ENCODE data around the gene GRIN2A.

Gene GRIN2A

DNA sequence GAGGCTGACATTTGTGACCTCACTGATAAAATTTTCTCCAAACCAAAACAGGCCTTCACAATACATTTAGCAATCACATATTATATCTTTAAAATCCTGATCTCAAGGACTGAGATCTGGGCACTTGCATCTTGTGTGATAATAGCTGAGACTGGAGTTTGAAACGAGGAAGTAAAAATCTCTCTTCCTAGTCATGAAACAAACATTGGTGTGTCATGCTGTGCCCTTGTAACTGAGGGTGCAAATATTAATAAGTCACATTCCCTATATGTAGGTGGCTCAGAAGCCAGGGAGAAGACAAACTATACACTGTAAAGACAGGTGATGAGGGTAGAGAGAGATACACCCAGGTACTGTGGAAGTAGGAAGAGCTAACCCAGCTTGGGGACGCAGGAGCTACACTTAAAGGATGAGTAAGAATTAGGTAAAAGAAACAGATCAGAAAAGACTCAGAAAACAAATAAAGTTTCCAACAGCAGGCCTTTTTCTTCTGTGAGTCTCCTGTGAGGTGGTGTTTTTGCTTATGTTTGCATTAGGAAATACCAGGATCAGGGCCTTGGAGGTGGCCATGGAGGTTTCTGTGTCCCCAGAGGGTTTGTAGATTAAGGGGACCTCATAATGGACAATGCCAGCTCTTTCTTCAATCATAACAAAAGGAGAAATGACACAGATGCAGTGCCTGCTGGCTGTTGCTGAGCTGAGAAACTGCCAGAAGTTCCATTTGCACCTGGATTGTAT, 335.7 kb downstream of the GRIN2A start:
- DNase-seq, result no peak

DNA sequence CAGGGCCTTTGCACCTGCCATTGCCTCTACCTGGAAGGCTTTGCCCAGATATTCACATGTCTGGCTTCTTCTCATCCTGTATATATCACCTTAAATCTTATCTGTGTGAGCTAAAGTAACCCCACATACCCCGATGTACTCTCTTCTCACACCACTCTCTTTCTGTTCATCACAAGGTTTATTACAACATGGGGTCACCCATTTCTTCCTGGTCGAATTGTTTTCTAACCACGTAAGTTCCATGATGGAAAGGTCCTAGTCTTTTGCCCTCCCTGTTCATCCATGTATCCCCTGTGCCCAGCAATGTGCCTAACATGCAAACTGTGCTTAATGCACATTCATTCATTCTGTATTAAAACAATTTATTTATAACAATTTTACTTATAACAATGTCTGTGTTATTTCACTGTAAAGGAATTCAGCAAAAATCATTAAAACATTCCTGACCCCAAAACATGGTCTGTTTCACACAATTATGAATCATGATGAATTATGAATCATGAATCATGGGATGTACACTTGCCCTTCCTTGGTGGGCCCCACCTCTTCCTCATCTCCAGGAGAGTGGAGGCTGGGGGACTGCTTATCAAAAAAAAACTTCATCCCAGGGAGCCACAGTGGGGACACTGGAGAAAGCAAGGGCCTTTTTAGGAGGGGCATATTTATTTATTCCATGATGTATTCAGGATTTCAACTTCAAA, 336.4 kb downstream of the GRIN2A start:
- no peak for DNase-seq

DNA sequence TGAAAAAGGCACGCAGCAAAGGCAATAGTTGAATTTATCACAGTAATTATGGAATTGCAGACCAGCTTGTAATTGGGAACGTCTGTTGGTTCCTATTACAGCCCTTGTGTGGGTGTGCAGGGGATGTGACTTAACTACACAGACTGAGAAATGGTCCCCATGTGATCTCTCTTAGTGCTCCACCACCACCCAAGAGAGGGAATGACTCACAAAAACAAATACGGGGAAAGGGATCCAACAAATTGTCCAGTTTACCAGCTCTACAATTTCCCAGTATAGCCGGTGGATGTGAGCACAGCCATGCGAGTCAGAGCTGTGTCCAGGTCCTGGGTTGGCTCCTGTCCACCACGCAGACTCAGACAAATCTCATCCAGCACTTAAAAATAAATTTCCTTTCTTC, 337.9 kb downstream of the GRIN2A start:
- DNase-seq, result no peak

DNA sequence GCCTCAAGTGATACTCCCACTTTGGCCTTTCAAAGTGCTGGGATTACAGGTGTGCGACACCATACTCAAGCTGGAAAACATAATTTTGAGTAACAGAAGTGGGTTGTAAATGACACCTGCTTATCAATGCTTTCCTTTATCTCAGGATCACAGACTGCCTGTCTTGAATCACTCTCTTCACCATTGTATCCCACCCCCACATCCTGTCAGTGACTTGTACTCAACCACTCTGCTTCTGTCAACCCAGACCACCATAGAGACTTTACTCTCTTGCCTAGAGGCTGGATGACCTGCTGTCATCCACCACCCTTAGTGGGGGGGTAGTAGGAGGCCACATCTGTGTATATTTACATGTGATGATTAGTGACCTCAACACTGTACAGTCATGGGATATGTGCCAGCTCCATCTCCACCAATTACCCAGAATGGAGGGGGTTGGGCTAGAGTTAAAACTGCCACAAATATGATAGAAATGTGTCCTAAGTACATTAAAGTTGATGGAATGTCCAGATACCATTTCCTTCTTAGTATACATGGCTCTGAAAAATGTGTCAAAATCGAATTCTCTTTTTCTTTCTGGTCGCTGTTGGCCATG, 338.7 kb downstream of the GRIN2A start:
- no peak for DNase-seq

DNA sequence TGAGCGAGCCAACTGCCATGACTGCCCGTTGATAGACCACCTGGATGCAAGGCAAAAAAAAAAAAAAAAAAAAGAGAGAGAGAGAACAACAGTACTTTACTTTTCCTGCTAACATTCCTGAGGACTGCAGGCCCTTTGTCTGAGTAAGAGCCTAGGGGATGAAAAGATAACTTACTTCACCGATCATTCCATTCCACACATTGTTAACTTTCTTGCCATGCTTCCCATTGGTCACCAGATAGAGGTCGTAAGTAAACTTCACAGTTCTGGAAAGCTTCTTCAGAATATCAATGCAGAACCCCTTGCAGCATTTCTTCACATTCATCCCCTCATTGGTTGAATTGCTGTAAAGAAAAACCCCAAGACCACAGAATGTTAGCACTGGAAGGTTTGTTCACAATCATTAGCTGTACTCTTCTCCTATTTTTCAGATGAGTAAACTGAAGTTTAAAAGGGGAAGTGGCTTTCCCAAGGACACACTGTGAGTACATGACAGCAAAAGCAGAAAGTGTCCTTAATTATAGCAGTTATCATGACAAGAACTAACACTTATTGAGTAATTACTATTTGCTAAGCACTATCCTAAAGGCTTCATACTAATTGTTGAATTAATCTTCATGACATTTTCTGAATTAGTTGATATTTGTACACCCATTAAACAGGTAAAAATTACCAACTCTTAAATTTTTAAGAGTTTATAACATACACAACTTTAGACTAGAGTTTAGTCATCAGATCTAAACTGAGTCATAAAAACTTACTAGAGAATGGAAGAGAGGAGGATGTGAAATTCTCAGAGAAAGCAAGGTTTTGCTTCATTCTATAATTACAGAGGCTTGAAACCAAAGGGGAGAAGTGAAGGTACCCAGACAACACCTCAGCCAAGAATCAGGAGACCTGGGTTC, 341.2 kb downstream of the GRIN2A start:
- DNase-seq, result no peak

DNA sequence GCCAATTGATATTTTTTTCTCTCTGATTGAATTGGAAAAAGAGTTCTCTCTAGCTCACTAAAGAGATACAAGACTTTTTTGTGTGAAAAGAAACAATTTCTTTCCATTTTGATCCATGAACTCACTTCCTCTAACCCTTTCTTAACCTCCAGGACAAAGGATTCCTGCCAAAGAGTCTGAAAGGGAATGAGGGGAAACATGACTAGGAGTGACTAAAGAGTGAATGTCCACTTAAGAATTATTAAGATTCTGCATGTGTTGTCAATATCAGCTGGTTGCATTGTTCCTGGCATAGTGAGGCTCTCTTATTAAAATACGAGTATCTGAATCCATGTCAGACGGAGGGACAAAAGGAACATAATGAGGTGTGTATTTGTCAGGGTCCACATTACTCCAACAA, 344.7 kb downstream of the GRIN2A start:
- no peak for DNase-seq

DNA sequence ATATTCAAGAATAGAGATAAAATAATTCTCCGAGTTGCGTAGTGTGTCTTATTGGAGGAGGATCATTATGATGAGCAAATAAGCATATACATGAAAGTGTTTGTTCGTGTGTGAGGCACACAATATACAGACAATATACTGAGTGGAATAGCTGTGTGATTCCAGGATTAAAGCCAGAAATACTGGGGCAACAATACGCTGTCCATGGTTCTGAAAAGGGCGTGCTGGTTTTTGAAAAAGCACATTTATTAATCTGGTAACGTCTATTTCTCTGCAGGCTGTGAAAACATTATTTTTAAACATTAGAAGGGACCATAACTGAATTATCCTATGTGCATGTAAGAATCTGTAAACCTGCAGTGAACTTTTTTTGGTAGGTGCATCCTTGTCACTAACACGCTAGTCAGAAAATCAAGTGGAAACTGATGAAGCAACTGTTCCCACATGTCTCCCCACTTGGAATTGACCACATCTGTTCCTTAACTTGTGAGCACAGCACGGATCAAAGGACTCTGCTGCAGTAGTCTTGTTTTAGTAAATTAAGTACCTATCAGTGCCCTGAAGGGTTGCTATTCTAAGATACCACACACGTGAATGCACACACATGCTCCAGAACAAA, 346.0 kb downstream of the GRIN2A start:
- DNase-seq, result no peak

DNA sequence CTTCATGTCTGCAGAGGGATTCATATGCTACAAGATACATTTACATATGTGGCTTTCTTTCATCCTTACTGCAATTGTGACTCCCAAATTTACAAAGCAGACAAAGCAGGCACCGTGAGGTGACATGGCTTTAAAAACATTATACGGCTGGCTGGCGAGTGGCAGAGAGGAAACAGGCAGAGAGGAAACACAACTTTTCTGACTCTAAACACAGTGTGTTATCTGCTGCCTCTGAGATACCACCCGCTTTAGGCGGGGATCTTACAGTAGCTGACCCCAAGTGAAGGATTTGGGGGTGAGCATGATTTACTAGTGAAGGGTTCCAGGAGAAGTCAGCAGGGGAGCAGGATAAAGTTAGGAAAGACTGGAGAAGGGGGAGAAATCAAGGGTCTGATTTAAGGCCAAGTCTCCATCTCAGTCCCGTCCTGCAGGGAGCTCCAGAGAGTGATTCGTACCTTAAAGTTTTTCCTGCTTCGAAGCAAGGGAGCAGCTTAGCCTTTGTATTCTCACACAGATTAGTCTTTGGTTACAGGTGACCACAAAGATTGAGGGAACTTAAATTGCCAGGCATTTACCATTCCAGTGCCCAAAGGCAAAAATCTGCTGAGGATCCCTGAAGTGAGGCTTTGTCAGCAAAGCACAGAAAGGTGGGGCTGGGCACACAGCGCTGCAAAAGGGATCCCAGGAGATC, 355.0 kb downstream of the GRIN2A start:
- DNase-seq, result no peak

DNA sequence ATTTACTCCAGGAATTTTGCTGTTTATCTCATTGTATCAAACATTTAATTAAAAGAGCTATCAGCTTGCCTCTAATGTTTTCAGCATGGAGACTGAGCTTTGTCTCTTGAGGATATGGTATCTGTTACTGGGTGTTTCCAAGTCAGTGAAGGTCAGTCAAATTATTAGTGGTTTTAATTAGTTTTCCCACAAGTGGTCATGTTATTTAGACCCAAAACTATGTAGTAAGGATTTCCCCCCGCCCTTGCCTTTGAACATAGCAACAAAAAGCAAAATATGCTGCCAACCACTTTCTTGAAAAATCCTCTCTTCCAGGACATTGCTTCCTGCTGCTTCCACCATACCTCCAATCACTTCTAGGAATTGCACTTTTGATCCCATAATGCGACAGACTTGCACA, 355.6 kb downstream of the GRIN2A start:
- no peak for DNase-seq

DNA sequence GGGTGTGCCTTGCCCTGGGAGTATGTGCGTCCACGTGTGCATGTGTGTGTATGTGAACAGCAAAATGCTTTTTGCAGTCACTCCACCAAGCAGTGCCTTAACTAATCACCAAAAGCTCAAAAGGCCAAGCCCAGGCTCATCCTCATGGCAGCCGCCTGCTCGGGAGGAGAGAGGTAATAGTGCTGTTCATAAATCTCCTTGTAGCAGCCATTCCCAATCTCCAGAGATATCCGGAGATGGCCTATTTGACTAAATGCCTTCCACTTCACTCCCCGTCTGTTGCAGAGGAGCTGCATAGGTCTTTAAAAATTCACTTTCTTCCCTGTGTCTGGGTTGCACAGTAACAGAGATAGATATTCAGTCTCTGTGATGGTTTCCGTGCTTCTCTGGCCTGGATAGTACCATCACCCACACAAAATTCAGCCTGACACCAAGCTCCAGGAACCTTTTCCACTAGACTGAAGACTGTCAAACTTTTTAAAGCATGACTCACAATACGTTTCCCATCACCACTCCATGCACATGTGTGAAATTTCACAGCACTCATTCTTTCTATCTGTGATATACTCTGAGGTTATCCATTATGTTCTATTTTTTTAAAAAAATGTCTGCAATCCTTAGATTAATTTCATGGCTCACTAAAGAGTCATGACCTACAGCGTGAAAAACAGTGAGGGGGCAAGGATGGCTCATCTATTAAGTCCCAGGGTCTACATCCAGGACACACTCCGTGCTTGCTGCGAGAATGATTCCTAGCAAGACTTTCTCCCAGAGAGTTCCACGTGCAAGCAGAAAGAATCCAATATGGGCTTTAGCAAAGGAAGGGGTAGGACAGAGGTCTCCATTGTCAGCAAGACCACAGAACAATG, 357.8 kb downstream of the GRIN2A start:
- no peak for DNase-seq

DNA sequence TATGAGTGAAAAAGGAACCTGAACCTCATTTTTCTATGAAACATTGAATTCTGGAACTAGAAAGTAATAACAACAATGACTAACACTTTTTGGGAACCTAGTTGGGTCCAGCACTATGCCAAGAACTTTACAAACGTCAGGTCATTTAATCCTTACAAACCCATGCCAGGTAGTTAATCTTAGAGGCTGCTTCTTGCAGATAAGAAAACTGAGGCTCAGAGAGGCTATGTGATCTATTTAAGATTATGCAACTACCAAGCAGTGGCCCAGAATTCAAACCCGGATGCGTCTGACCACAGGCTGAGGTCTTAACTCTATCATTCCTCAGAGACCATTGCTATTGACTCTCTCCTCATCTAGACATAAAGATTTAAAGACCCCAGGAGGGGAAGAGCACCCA, 358.7 kb downstream of the GRIN2A start:
- DNase-seq, result no peak

DNA sequence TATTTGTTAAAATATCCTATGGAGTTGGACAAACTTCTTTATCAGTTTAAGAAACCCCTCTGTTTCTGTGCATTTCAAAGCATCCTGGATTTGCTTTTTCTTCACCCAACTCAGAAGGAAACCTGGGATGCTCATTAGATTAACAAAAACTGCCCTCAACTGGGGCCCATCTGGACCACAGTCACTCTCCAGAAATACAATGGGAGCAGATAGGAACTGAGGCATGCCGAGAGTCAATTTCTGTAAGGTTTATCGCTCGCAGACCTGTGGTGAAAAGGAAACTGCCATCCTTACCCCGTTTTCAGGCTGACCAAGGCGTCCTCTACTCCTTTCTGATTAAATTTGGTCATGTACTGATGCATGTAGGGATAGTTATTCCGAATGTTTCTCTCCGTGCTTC, 360.3 kb downstream of the GRIN2A start:
- no peak for DNase-seq

DNA sequence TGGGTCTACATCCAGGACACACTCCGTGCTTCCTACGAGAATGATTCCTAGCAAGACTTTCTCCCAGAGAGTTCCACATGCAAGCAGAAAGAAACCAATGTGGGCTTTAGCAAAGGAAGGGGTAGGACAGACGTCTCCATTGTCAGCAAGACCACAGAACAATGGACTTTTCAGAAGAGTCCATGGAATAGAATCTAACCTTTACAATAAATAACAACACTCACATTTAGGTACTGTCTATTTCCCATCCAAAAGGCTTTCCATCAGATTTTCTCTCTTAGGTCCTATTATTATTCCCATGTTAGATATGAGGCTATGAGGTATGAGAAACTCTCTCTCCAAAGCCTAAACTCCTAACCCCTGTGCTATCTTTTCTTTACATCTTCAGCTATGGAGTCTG, 360.9 kb downstream of the GRIN2A start:
- no peak for DNase-seq

DNA sequence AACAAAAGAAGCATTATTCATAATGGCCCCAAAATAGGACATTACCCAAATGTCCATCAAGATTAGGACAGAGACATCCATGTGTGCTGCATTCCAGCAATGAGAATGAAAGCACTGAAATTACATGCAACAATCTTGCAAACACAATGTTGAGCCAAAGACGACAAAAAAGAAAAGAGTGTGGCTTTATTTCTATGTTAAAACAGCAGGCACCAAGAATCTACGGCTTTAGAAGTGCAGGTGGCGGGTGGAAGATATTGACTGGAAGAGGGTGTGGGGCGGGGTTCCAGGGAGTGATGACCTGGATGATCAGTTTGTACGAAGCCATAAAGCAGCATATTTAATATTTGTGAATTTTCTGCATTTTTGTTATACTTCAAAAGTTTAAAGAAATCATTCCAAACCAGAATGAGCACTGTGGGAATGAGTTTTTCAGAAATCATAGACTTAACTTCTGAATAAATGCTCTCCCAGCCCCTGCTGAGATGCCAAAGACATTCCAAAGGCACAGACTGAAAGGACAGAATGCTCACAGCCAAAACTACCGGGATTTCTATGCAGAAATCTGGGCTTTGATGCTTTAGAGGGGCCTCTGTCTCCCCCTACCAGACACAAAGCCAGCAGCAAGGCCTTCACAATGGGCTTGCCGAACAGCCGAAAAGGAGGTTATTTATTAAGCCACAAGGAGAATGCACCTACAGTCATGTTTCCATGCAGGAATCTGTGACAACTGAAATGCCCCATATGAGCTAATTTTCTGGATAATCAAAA, 361.6 kb downstream of the GRIN2A start:
- DNase-seq, result no peak

DNA sequence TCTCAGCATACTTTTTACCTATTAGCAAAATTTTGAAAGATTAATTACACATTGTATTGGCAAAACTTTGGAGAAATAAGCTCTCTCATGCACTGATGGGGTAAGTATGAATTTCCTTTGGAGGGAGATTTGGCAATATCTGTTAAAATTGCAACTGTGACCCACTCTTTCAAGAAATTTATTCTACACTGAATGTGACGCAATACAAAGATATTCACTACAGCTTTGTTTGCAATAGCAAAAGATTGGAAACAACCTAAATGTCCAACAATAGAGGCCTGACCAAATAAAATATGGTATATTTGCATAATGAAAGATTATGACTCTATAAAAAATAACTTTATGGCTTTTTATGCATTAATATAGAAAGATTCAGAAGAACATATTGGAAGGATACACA, 363.5 kb downstream of the GRIN2A start:
- DNase-seq, result no peak

DNA sequence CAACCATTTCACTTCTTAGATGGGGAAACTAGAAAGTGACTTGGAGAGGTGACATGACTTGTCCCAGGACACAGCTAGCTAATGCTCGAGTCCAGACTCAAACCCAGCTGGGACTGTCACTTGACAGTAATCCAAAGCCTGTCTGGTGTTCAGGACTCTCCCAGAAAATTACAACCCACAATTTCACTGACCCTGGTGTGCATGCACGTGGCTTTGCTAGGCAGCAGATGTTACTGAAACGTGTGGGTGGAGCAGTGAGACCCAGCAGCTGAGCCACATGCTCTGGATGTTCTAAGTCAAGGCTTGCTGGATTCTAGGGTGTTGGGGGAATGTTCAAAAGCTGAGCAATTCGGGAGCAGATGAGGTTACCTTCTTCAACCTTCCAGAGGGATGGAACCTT, 364.6 kb downstream of the GRIN2A start:
- DNase-seq, result no peak

DNA sequence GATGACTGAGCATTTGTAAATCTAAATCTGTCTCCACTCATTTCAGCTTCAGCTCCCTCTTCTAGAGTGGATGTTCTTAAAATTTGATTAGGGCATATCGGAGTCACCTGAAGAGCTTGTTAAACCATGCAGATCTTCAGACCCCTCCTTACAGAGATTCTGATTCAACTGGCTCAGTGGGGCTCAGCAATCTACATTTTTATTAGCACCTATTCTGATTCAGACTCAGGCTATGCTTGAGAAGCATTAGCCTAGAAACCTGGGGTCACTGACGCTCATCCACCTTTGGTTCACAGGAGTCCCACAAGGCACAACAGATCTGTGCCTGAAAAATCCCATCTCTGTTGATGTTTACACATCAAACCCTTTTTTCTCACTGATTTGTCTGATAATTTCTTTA, 365.6 kb downstream of the GRIN2A start:
- no peak for DNase-seq

DNA sequence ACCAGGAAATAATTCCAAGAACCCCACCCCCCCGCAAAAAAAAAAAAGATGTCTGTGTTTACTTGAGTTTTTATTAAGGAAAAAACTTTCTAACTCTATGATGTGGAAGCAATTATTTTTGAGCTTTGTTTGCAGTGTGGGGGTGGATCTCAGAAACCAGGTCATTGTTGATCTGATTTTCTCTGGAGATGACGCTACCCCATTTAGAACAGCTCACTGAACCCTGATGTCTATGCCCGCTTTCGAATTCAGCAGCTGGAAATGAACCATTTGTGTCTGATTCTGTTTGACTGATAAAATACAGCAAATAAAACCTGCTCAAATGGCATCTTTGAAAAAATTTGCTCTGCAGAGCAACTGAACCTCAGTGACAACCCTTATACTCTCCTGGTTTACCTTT, 368.6 kb downstream of the GRIN2A start:
- DNase-seq, result no peak

DNA sequence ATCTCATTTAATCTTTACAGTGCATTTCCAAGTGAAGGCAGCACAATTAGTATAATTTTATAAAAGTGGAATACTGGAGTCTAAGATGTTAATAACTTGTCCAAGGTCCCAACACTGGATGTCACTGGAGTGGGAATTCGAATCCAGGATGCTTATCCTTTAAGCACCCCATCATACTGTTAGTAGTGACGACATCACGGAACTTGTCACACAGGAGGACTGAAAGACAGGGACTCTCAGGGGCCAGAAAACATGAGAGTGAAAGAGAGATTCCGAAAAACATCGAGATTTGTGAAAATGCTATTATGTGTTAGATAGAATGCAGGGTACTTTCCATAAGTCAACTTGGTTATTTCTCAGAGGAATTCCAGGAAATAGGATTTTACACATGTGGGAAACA, 374.0 kb downstream of the GRIN2A start:
- DNase-seq, result no peak

DNA sequence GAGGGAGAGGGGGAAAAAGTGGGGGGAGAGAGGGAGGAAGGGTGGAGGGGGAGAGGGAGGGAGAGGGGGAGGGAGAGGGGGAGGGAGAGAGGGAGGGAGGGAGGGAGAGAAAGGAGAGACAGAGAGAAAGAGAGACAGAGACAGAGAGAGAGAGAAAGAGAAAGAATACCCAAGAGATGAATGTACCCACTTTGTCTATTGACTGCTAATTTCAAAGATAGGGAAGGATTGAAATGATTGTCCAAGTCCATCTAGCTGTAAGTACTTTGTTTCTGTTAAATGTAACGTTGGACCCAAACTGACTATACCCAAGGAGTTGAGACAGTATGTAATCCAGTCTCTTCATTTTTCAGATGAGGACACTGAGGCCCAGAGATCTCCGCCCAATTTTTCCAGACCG, 374.9 kb downstream of the GRIN2A start:
- DNase-seq, result no peak
